ENCODE results near the gene HSPB1.
"Not testable (repeated sequence)": the region's sequence is repeated elsewhere in the genome, so short reads cannot be mapped to it uniquely, and the experiment has no call there.

Gene HSPB1

GRCh38 chr7:76334320-76334967 lies 32.0 kb downstream of the HSPB1 start:
- no peak for DNase-seq (ENCODE audit: low spot score)

GRCh38 chr7:76335417-76335816 lies 32.9 kb downstream of the HSPB1 start:
- DNase-seq (ENCODE audit: low spot score) = not testable (repeated sequence)

- DNase-seq (ENCODE audit: low spot score) = no peak
Observed at GRCh38 chr7:76336094-76336493, 33.6 kb downstream of the HSPB1 start.

- no peak for DNase-seq (ENCODE audit: low spot score)
Observed at GRCh38 chr7:76337147-76337546, 34.7 kb downstream of the HSPB1 start.

DNA sequence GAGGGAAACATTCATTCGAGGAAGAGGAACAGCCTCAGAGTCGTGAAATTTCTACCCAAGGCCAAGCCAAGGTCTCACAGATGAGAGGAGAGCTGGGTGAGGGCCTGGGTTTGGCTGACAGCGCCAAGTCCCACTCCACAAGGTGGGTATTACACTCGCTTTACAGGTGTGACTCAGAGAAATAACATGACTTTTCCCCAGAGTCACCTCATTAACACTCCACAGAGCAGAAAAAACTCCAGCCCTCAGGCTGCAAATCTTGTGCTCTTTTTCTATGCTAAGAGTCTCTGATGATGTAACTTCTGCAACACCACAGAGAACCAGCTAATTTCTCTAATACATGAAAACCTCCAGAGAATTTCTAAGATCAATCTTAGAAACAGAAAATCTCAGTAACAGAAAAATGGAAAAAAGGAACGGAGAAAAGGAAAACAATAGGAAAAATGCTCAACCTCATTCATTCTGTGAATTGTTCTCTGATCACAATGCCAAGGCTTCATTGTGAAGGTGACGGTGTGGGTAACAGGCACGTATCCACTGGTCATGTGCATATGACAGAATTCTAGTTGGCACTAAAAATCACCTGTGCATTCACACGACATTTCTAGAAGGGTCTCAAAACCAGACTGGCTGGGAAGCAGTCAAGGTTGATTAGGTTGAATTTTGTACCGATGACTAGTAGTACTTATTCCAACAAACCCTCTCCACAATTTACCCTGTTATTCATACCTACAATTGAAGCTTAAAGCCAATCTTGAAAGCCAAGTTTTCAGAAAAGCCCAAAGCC lies 36.0 kb downstream of the HSPB1 start:
- no peak for DNase-seq (ENCODE audit: low spot score)

- no peak for DNase-seq (ENCODE audit: low spot score)
Observed at GRCh38 chr7:76340617-76341131, 38.2 kb downstream of the HSPB1 start.

- DNase-seq (ENCODE audit: low spot score) = no peak
Observed at GRCh38 chr7:76342222-76342621, 39.7 kb downstream of the HSPB1 start.

GRCh38 chr7:76343294-76343930 lies 40.9 kb downstream of the HSPB1 start:
- no peak for DNase-seq (ENCODE audit: low spot score)

- no peak for DNase-seq (ENCODE audit: low spot score)
Observed at GRCh38 chr7:76343931-76344321, 41.5 kb downstream of the HSPB1 start.

- no peak for DNase-seq (ENCODE audit: low spot score)
Observed at GRCh38 chr7:76346097-76346496, 43.6 kb downstream of the HSPB1 start.

DNA sequence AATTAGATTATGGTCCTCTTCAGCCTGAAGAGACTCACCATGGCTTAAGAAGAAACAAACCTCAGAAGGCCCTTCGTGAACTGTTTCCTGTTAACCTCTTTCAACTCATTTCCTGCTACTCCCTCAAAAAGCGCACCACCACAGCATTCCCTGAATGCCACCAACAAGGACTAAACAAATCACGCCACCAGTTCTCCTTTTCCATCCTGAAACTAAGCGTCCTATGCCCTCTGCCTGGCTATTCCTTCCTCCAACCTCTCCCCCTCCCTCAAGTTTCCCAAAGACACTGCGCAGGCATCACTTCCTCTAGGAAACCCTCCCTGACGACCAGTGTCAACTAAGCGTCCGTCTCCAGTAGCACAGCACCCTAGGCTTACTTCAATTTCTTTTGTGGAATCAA lies 44.3 kb downstream of the HSPB1 start:
- no peak for DNase-seq (ENCODE audit: low spot score)

DNA sequence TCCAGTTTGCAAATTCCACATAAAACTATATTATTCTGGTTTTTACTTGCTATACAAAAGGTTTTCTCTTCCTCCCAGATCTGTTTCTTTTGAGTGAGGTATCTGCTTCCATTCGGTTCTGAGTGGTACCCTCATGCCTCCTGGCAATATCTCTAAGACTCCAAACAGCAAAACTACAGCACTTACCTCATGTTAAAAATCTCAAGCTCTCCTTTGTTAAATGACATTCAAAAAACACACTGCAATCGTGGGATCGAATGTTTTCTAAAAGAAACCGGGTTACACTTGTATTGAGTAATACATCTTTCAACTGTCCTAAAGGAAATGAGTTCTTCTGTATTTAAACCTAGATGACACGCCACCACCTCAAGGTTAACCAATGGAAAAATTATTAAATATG lies 45.2 kb downstream of the HSPB1 start:
- no peak for DNase-seq (ENCODE audit: low spot score)

DNA sequence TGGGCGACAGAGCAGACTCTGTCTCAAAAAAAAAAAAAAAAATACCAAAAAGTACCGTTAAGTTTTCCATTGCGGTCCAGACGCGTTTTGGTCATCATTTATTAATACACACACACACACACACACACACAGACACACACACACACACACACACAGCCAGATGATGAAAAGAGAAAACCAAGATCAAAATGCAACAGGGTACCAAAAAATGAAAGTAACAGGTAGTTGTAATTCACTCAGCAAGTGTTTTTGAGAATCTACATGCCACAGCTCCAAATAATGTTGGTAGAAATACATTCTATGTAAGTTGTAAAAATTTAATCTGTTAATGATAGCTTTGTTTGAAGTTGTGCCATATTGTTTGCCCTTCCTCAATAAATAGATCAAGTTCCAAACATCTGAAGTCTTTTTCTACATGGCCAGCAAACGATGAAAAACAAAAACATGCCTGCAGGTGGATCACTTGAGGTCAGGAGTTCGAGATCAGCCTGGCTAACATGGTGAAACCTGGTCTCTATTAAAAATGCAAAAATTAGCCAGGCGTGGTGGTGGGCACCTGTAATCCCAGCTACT lies 46.9 kb downstream of the HSPB1 start:
- no peak for DNase-seq (ENCODE audit: low spot score)

GRCh38 chr7:76351372-76351771 lies 48.9 kb downstream of the HSPB1 start:
- DNase-seq (ENCODE audit: low spot score) = no peak

- no peak for DNase-seq (ENCODE audit: low spot score)
Observed at GRCh38 chr7:76352193-76352592, 49.7 kb downstream of the HSPB1 start.

GRCh38 chr7:76353744-76354143 lies 51.3 kb downstream of the HSPB1 start:
- DNase-seq (ENCODE audit: low spot score) = no peak
